ENCODE results near the gene PHF23.

DNA sequence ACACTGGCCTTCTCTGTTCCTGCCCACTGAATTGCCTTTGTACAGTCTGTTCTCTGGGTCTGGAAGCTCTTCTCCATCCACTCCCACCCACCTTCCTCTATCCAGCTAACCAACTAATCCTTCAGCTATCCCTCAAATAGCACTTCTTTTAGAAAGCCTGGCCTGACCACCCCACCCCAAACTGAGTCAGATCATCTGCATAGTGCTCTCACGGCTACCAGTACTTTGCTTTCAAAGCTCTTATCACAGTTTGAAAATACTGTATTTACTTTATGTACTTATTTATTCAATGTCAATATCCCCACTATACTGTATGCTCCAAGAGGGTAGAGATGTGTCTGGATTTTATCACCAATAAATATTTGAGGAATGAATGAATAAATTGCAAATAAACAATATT is 27.5 kb upstream of the PHF23 start:
- TF ChIP-seq POLR2A (IDR thresholded peaks at IDR 0.05; ENCODE audit: low read depth, low read length) (no peak), CTCF (conservative IDR thresholded peaks at IDR 0.05; ENCODE audit: low read depth, low read length) (no peak), MAZ (IDR thresholded peaks at IDR 0.05; ENCODE audit: borderline replicate concordance, low read depth, low read length) (no peak), MXI1 (IDR thresholded peaks at IDR 0.05; ENCODE audit: borderline replicate concordance, low read depth, low read length) (no peak), BHLHE40 (IDR thresholded peaks at IDR 0.05; ENCODE audit: low read depth, low read length) (no peak)
- TF ChIP-seq, protein P1, sequence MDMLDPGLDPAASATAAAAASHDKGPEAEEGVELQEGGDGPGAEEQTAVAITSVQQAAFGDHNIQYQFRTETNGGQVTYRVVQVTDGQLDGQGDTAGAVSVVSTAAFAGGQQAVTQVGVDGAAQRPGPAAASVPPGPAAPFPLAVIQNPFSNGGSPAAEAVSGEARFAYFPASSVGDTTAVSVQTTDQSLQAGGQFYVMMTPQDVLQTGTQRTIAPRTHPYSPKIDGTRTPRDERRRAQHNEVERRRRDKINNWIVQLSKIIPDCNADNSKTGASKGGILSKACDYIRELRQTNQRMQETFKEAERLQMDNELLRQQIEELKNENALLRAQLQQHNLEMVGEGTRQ (IDR thresholded peaks at IDR 0.05; ENCODE audit: low read depth, low read length), result no peak

Measured in IMR-90 (cell line).